Testis (tissue), 2 donors: ENCODE measurements around the gene MIA.
"Not testable (repeated sequence)": the region's sequence is repeated elsewhere in the genome, so short reads cannot be mapped to it uniquely, and the experiment has no call there.

ENCODE experiments used
- POLR2A ChIP-seq: fragments of 450-650 bp; IDR thresholded peaks from one replicate; pipeline ENCODE4 v1.6.1; 2017; ENCODE audit warnings: antibody characterized with exemption, mild to moderate bottlenecking, moderate library complexity
- TF ChIP-seq, protein P1 (sequence below), 3 experiments: fragments of 450-650 bp in 2 of 3; fragments of 200-600 bp in 1 of 3; sonication (generic) in 1 of 3; IDR thresholded peaks; one replicate each; pipeline ENCODE4 v1.5.1; 2016 to 2019; ENCODE audit warnings: antibody characterized with exemption in 3 of 3, mild to moderate bottlenecking in 2 of 3, moderate library complexity in 1 of 3

DNA sequence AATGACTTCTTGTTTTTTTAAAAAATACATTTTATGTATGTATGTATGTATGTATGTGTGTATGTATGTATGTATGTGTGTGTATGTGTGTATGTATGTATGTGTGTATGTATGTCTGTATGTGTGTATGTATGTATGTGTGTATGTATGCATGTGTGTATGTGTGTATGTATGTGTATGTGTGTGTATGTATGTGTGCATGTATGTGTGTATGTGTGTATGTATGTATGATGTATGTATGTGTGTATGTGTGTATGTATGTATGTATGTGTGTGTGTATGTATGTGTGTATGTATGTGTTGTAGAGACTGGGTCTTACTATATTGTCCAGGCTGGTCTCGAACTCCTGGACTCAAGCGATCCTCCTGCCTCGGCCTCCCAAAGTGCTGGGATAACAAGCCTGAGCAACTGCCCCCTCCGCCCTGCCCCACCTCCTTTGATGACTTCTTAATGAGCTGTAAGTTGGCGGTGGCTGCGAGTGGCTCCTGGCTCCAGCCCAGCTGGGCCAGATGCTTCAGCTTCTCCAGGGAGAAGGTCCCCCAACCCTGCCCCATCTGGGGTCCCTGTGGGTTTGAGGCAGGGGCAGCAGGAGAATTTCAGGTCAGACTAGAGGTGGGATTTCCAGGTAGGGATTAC, 50.3 kb downstream of the MIA start:
- TF ChIP-seq POLR2A = not testable (repeated sequence)
- TF ChIP-seq, protein P1, sequence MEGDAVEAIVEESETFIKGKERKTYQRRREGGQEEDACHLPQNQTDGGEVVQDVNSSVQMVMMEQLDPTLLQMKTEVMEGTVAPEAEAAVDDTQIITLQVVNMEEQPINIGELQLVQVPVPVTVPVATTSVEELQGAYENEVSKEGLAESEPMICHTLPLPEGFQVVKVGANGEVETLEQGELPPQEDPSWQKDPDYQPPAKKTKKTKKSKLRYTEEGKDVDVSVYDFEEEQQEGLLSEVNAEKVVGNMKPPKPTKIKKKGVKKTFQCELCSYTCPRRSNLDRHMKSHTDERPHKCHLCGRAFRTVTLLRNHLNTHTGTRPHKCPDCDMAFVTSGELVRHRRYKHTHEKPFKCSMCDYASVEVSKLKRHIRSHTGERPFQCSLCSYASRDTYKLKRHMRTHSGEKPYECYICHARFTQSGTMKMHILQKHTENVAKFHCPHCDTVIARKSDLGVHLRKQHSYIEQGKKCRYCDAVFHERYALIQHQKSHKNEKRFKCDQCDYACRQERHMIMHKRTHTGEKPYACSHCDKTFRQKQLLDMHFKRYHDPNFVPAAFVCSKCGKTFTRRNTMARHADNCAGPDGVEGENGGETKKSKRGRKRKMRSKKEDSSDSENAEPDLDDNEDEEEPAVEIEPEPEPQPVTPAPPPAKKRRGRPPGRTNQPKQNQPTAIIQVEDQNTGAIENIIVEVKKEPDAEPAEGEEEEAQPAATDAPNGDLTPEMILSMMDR (IDR thresholded peaks at IDR 0.05) = not testable (repeated sequence)
